Loucy (cell line): ENCODE measurements around the gene MOCOS.

ENCODE experiments used
- H2AFZ ChIP-seq: fragments of 200-600 bp; sonication (generic); 2 replicates; pipeline ENCODE4 v1.6.0; 2016; ENCODE audit warnings: antibody characterized with exemption, mild to moderate bottlenecking, low read length, moderate library complexity
- H3F3A ChIP-seq: fragments of 200-600 bp; 2 replicates; pipeline ENCODE4 v1.6.0; 2016; ENCODE audit warnings: antibody characterized with exemption, low read depth, mild to moderate bottlenecking
- H3K27me3 ChIP-seq: fragments of 200-600 bp; sonication (generic); 2 replicates; pipeline ENCODE4 v1.6.1; 2014; ENCODE audit warnings: low read length, mild to moderate bottlenecking; ENCODE audit not compliant: insufficient read depth, poor library complexity, severe bottlenecking
- H3K36me3 ChIP-seq: fragments of 200-600 bp; sonication (generic); 2 replicates; pipeline ENCODE4 v1.6.1; 2016; ENCODE audit warnings: low read length; ENCODE audit not compliant: insufficient read depth
- H3K4me1 ChIP-seq: fragments of 200-600 bp; sonication (generic); 2 replicates; pipeline ENCODE4 v1.5.1; 2014; ENCODE audit warnings: low read length, mild to moderate bottlenecking; ENCODE audit not compliant: insufficient read depth, poor library complexity, severe bottlenecking
- H3K4me2 ChIP-seq: fragments of 200-600 bp; sonication (generic); 2 replicates; pipeline ENCODE4 v1.6.0; 2014; ENCODE audit warnings: antibody characterized with exemption, low read length, low read depth, mild to moderate bottlenecking; ENCODE audit not compliant: poor library complexity, severe bottlenecking
- H3K4me3 ChIP-seq: fragments of 200-600 bp; sonication (generic); 2 replicates; pipeline ENCODE4 v1.5.1; 2014; ENCODE audit warnings: low read length, mild to moderate bottlenecking, mixed read lengths; ENCODE audit not compliant: poor library complexity, severe bottlenecking
- H3K79me2 ChIP-seq: fragments of 200-600 bp; sonication (generic); 2 replicates; pipeline ENCODE4 v1.6.1; 2014; ENCODE audit warnings: low read length; ENCODE audit not compliant: insufficient read depth
- H3K9ac ChIP-seq: fragments of 200-600 bp; sonication (generic); 2 replicates; pipeline ENCODE4 v1.6.0; 2014; ENCODE audit warnings: mild to moderate bottlenecking, low read depth, low read length, moderate library complexity; ENCODE audit not compliant: poor library complexity, severe bottlenecking
- H3K9me2 ChIP-seq: fragments of 200-600 bp; sonication (generic); replicated peaks from 2 replicates; pipeline ENCODE4 v1.6.1; 2016; ENCODE audit warnings: low read depth, low read length, mixed read lengths
- H3K9me3 ChIP-seq: fragments of 200-600 bp; sonication (generic); 2 replicates; pipeline ENCODE4 v1.6.1; 2014; ENCODE audit warnings: mild to moderate bottlenecking, antibody characterized with exemption, low read length, low read depth; ENCODE audit not compliant: insufficient read depth
- H4K20me1 ChIP-seq: fragments of 200-600 bp; sonication (generic); 2 replicates; pipeline ENCODE4 v1.6.0; 2014; ENCODE audit warnings: antibody characterized with exemption, low read length, mild to moderate bottlenecking; ENCODE audit not compliant: insufficient read depth, poor library complexity, severe bottlenecking
- CTCF ChIP-seq: fragments of 200-600 bp; sonication (generic); conservative IDR thresholded peaks from 2 replicates; pipeline ENCODE4 v1.5.1; 2014; ENCODE audit warnings: mild to moderate bottlenecking, antibody characterized with exemption, low read length
- EZH2phosphoT487 ChIP-seq: fragments of 200-600 bp; IDR thresholded peaks from 2 replicates; pipeline ENCODE4 v1.6.1; 2018; ENCODE audit warnings: antibody characterized with exemption, mild to moderate bottlenecking, moderate library complexity, borderline replicate concordance

The MOCOS gene

GRCh38 chr18:36274083-36274715 is 86.9 kb downstream of the MOCOS start:
- no peaks in the 10 kb centered on the region for H3K9me2 ChIP-seq
- H3K36me3 ChIP-seq: no peaks in the 10 kb centered on the region
- H3F3A ChIP-seq: no peaks in the 10 kb centered on the region
- H3K4me1 ChIP-seq: no peaks in the 10 kb centered on the region
- H3K27me3 ChIP-seq: no peaks in the 10 kb centered on the region
- H2AFZ ChIP-seq: no peak overlapping the region
- H3K79me2 ChIP-seq: no peaks in the 10 kb centered on the region
- no peaks in the 10 kb centered on the region for H4K20me1 ChIP-seq
- H3K4me2 ChIP-seq: no peak overlapping the region
- H3K4me3 ChIP-seq: no peak overlapping the region
- H3K9ac ChIP-seq: no peak overlapping the region
- no peak for TF ChIP-seq CTCF
- no peak for TF ChIP-seq EZH2phosphoT487
- H3K9me3 ChIP-seq: no peaks in the 10 kb centered on the region

- H3K9me2 ChIP-seq: no peaks in the 10 kb centered on the region
- H3K79me2 ChIP-seq: no peaks in the 10 kb centered on the region
- no peak overlapping the region for H3K9ac ChIP-seq
- no peaks in the 10 kb centered on the region for H3K4me1 ChIP-seq
- H2AFZ ChIP-seq: no peak overlapping the region
- H3K4me2 ChIP-seq: no peak overlapping the region
- H3K27me3 ChIP-seq: no peaks in the 10 kb centered on the region
- no peaks in the 10 kb centered on the region for H4K20me1 ChIP-seq
- no peak overlapping the region for H3K4me3 ChIP-seq
- no peaks in the 10 kb centered on the region for H3K9me3 ChIP-seq
- H3F3A ChIP-seq: no peaks in the 10 kb centered on the region
- H3K36me3 ChIP-seq: no peaks in the 10 kb centered on the region
- no peak for TF ChIP-seq EZH2phosphoT487
- TF ChIP-seq CTCF: no peak
Observed at GRCh38 chr18:36275561-36275960, 88.3 kb downstream of the MOCOS start.

- H3K79me2 ChIP-seq: no peaks in the 10 kb centered on the region
- no peak overlapping the region for H2AFZ ChIP-seq
- H3K36me3 ChIP-seq: no peaks in the 10 kb centered on the region
- H3K4me1 ChIP-seq: no peaks in the 10 kb centered on the region
- H4K20me1 ChIP-seq: no peaks in the 10 kb centered on the region
- no peak overlapping the region for H3K4me3 ChIP-seq
- no peaks in the 10 kb centered on the region for H3K9me2 ChIP-seq
- no peak overlapping the region for H3K4me2 ChIP-seq
- H3K9ac ChIP-seq: no peak overlapping the region
- H3K9me3 ChIP-seq: no peaks in the 10 kb centered on the region
- TF ChIP-seq EZH2phosphoT487: no peak
- no peaks in the 10 kb centered on the region for H3K27me3 ChIP-seq
- H3F3A ChIP-seq: no peaks in the 10 kb centered on the region
Observed at GRCh38 chr18:36279001-36279400, 91.7 kb downstream of the MOCOS start.

GRCh38 chr18:36281936-36282335 is 94.6 kb downstream of the MOCOS start:
- Histone ChIP-seq H3F3A (no peaks in the 10 kb centered on the region), H3K4me2 (no peak overlapping the region), H3K27me3 (no peaks in the 10 kb centered on the region), H3K79me2 (no peaks in the 10 kb centered on the region), H3K9me3 (no peaks in the 10 kb centered on the region), H3K9ac (no peak overlapping the region), H4K20me1 (no peaks in the 10 kb centered on the region), H3K4me1 (no peaks in the 10 kb centered on the region), H3K36me3 (no peaks in the 10 kb centered on the region), H3K9me2 (no peaks in the 10 kb centered on the region), H2AFZ (no peak overlapping the region), H3K4me3 (no peak overlapping the region)
- TF ChIP-seq EZH2phosphoT487 (no peak), CTCF (no peak)
